ENCODE data around the gene C9.
A peak's percentile ranks its signal among the peaks of the same experiment; 100 is the strongest.
"Not testable (repeated sequence)": the region's sequence is repeated elsewhere in the genome, so short reads cannot be mapped to it uniquely, and the experiment has no call there.

The C9 gene

GRCh38 chr5:39364367-39364766 lies at the start of gene C9:
C9 (minus strand) TSS chr5:39364495; CDS start chr5:39364464, 31 bp downstream.
- no peak for DNase-seq

- no peak for DNase-seq
These were observed 49.5 kb upstream of the C9 start for GRCh38 chr5:39413771-39414170.

GRCh38 chr5:39412721-39413394 lies 48.6 kb upstream of the C9 start:
- DNase-seq = peak; percentile 51

- DNase-seq = no peak
These were observed 47.7 kb upstream of the C9 start for GRCh38 chr5:39411985-39412384.

GRCh38 chr5:39411061-39411460 lies 46.8 kb upstream of the C9 start:
- DNase-seq = no peak

- DNase-seq = no peak
These were observed 44.7 kb upstream of the C9 start for GRCh38 chr5:39409033-39409432.

- DNase-seq = no peak
These were observed 41.0 kb upstream of the C9 start for GRCh38 chr5:39405083-39405843.

GRCh38 chr5:39403761-39404160 lies 39.5 kb upstream of the C9 start:
- not testable (repeated sequence) for DNase-seq

GRCh38 chr5:39402140-39402539 lies 37.8 kb upstream of the C9 start:
- DNase-seq = not testable (repeated sequence)

- DNase-seq = no peak
These were observed 36.7 kb upstream of the C9 start for GRCh38 chr5:39400713-39401578.

GRCh38 chr5:39399135-39400036 lies 35.1 kb upstream of the C9 start:
- DNase-seq = peak; percentile 86

- DNase-seq = no peak
These were observed 32.5 kb upstream of the C9 start for GRCh38 chr5:39396843-39397242.

- no peak for DNase-seq
These were observed 31.2 kb upstream of the C9 start for GRCh38 chr5:39395521-39395920.

GRCh38 chr5:39394946-39395345 lies 30.7 kb upstream of the C9 start:
- DNase-seq = no peak

- no peak for DNase-seq
These were observed 26.6 kb upstream of the C9 start for GRCh38 chr5:39390945-39391344.

- no peak for DNase-seq
These were observed 23.0 kb upstream of the C9 start for GRCh38 chr5:39387293-39387692.

- DNase-seq = no peak
These were observed 20.0 kb upstream of the C9 start for GRCh38 chr5:39384271-39384670.

GRCh38 chr5:39381376-39381775 lies 17.1 kb upstream of the C9 start:
- DNase-seq = no peak

- no peak for DNase-seq
These were observed 15.4 kb upstream of the C9 start for GRCh38 chr5:39379693-39380092.

GRCh38 chr5:39377613-39378012 lies 13.3 kb upstream of the C9 start:
- DNase-seq = no peak

- peak; percentile 84 for DNase-seq
These were observed 12.0 kb upstream of the C9 start for GRCh38 chr5:39376293-39376714.

GRCh38 chr5:39373791-39374190 lies 9.5 kb upstream of the C9 start:
- no peak for DNase-seq

- DNase-seq = peak; percentile 28
These were observed 7.0 kb upstream of the C9 start for GRCh38 chr5:39371367-39371635.
